Measurements from ENCODE around the gene SPSB3. TPM values are rescaled to one million over a fixed set of nuclear protein-coding genes. Genes with fewer than 3 reads are reported as not detected.
"Not testable (repeated sequence)": the region's sequence is repeated elsewhere in the genome, so short reads cannot be mapped to it uniquely, and the experiment has no call there.

The SPSB3 gene
- total RNA-seq, 4 donors from 2014 or later, result 52.2 to 87.3 (median 68.5) TPM

GRCh38 chr16:1809281-1809801 lies 27.0 kb upstream of the SPSB3 start:
- WGBS, 2 donors, result 79 to 88% methylated on average over 15 to 17 of the region's 28 CpGs
- H3K4me1 ChIP-seq, result no peaks in the 10 kb centered on the region
- H3K4me3 ChIP-seq (replicated peaks in 1 of 3), result no peak overlapping the region
- no peak for TF ChIP-seq POLR2A (IDR thresholded peaks at IDR 0.05)
- no peak for TF ChIP-seq CTCF (IDR thresholded peaks at IDR 0.05)
- H3K36me3 ChIP-seq, result peaks cover 16 to 29% of the 10 kb centered on the region in 2 donors
- H3K27me3 ChIP-seq, result no peaks in the 10 kb centered on the region
- DNase-seq, result no peak
- no peaks in the 10 kb centered on the region for H3K9me3 ChIP-seq
- H3K27ac ChIP-seq, result no peak overlapping the region
- intact Hi-C loops (cut with DNase I), result no loop called here

GRCh38 chr16:1808691-1809090 lies 26.3 kb upstream of the SPSB3 start:
- no peak overlapping the region for H3K4me3 ChIP-seq (replicated peaks in 1 of 3)
- H3K9me3 ChIP-seq, result no peaks in the 10 kb centered on the region
- no peak overlapping the region for H3K27ac ChIP-seq
- TF ChIP-seq CTCF (IDR thresholded peaks at IDR 0.05) (no peak), POLR2A (IDR thresholded peaks at IDR 0.05) (no peak)
- 82 to 87% methylated on average over 10 to 18 of the region's 18 CpGs for WGBS, 2 donors
- H3K36me3 ChIP-seq, result peaks cover 16 to 29% of the 10 kb centered on the region in 2 donors
- no peak for DNase-seq
- intact Hi-C loops (cut with DNase I), result no loop called here
- no peaks in the 10 kb centered on the region for H3K27me3 ChIP-seq
- no peaks in the 10 kb centered on the region for H3K4me1 ChIP-seq

GRCh38 chr16:1807626-1808025 lies 25.3 kb upstream of the SPSB3 start:
- TF ChIP-seq CTCF (IDR thresholded peaks at IDR 0.05) (no peak), POLR2A (IDR thresholded peaks at IDR 0.05) (no peak)
- no peak for DNase-seq
- Histone ChIP-seq H3K9me3 (no peaks in the 10 kb centered on the region), H3K27me3 (no peaks in the 10 kb centered on the region), H3K4me3 (replicated peaks in 1 of 3) (no peak overlapping the region), H3K27ac (no peak overlapping the region), H3K36me3 (peaks cover 16 to 29% of the 10 kb centered on the region in 2 donors), H3K4me1 (no peaks in the 10 kb centered on the region)
- intact Hi-C loops (cut with DNase I), result no loop called here
- WGBS, 2 donors, result 86 to 91% methylated on average over 10 of the region's 10 CpGs

GRCh38 chr16:1800701-1801100 lies 18.3 kb upstream of the SPSB3 start:
- Histone ChIP-seq H3K4me1 (no peaks in the 10 kb centered on the region), H3K9me3 (no peaks in the 10 kb centered on the region), H3K27me3 (no peaks in the 10 kb centered on the region), H3K27ac (no peak overlapping the region), H3K36me3 (no peaks in the 10 kb centered on the region), H3K4me3 (replicated peaks in 1 of 3) (no peak overlapping the region)
- no peak for DNase-seq
- WGBS, 2 donors, result 88% methylated on average over 10 of the region's 10 CpGs
- intact Hi-C loops (cut with DNase I), result no loop called here
- TF ChIP-seq CTCF (IDR thresholded peaks at IDR 0.05) (no peak), POLR2A (IDR thresholded peaks at IDR 0.05) (no peak)

GRCh38 chr16:1799263-1799662 lies 16.9 kb upstream of the SPSB3 start:
- intact Hi-C loops (cut with DNase I); H3K27me3 ChIP-seq; H3K9me3 ChIP-seq; H3K4me1 ChIP-seq; H3K4me3 ChIP-seq (replicated peaks in 1 of 3); H3K27ac ChIP-seq; DNase-seq; H3K36me3 ChIP-seq: not testable (repeated sequence)
- WGBS, 2 donors, result 77 to 81% methylated on average over 5 of the region's 5 CpGs
